DND-41 (cell line): ENCODE measurements around the gene S100A14.
"Not testable (repeated sequence)": the region's sequence is repeated elsewhere in the genome, so short reads cannot be mapped to it uniquely, and the experiment has no call there.

ENCODE experiments used
- ATAC-seq: fragments of 200-7000 bp; cut with Tn5 transposase; 3 replicates; pipeline ENCODE4 v1.9.1; 2021; ENCODE audit warnings: low read depth; ENCODE audit not compliant: insufficient read depth
- DNase-seq: peaks from one replicate; pipeline ENCODE4 v3.0.0-alpha.2; 2020
- H2AFZ ChIP-seq: 2 replicates; pipeline ENCODE4 v1.6.0; 2012; ENCODE audit warnings: low read depth, low read length
- H3K27ac ChIP-seq: 2 replicates; pipeline ENCODE4 v1.5.1; 2012; ENCODE audit warnings: low read length, inconsistent platforms
- H3K27me3 ChIP-seq: fragments of 200-600 bp; sonication (generic); 2 replicates; pipeline ENCODE4 v1.6.0; 2012; ENCODE audit warnings: low read length, mild to moderate bottlenecking, inconsistent platforms; ENCODE audit not compliant: insufficient read depth, poor library complexity
- H3K36me3 ChIP-seq: 2 replicates; pipeline ENCODE4 v1.5.1; 2012; ENCODE audit warnings: low read length, inconsistent platforms; ENCODE audit not compliant: insufficient read depth
- H3K4me1 ChIP-seq: 2 replicates; pipeline ENCODE4 v1.5.1; 2012; ENCODE audit warnings: mild to moderate bottlenecking, low read length; ENCODE audit not compliant: insufficient read depth
- H3K4me2 ChIP-seq: 2 replicates; pipeline ENCODE4 v1.6.0; 2012; ENCODE audit warnings: mild to moderate bottlenecking, moderate library complexity, low read length, inconsistent platforms; ENCODE audit not compliant: insufficient read depth
- H3K4me3 ChIP-seq, 2 experiments: fragments of 200-600 bp in 1 of 2; shearing (Covaris generic) in 1 of 2; 2 replicates each; pipeline ENCODE4 v1.5.1; 2012 to 2016; ENCODE audit warnings: inconsistent platforms in 2 of 2, low read length in 2 of 2, mild to moderate bottlenecking in 2 of 2, low read depth in 1 of 2, moderate library complexity in 1 of 2
- H3K79me2 ChIP-seq: 2 replicates; pipeline ENCODE4 v1.6.0; 2012; ENCODE audit warnings: low read length, inconsistent platforms; ENCODE audit not compliant: insufficient read depth
- H3K9ac ChIP-seq: 2 replicates; pipeline ENCODE4 v1.6.0; 2012; ENCODE audit warnings: low read depth, mild to moderate bottlenecking, inconsistent platforms, low read length, moderate library complexity
- H3K9me3 ChIP-seq: 2 replicates; pipeline ENCODE4 v1.5.1; 2012; ENCODE audit warnings: low read length, moderate library complexity, mild to moderate bottlenecking, inconsistent platforms; ENCODE audit not compliant: insufficient read depth, severe bottlenecking
- H4K20me1 ChIP-seq: 2 replicates; pipeline ENCODE4 v1.6.0; 2012; ENCODE audit warnings: low read length; ENCODE audit not compliant: insufficient read depth
- EZH2 ChIP-seq: IDR thresholded peaks from 3 replicates; pipeline ENCODE4 v1.6.1; 2012; ENCODE audit warnings: borderline replicate concordance, low read depth, mild to moderate bottlenecking, moderate library complexity, low read length, inconsistent platforms; ENCODE audit not compliant: severe bottlenecking
- TF ChIP-seq, protein P1 (sequence below): IDR thresholded peaks from 2 replicates; pipeline ENCODE4 v1.5.1; 2012; ENCODE audit warnings: borderline replicate concordance, low read length, moderate library complexity, mild to moderate bottlenecking; ENCODE audit not compliant: poor library complexity, severe bottlenecking; ENCODE audit errors: extremely low read depth

The S100A14 gene

DNA sequence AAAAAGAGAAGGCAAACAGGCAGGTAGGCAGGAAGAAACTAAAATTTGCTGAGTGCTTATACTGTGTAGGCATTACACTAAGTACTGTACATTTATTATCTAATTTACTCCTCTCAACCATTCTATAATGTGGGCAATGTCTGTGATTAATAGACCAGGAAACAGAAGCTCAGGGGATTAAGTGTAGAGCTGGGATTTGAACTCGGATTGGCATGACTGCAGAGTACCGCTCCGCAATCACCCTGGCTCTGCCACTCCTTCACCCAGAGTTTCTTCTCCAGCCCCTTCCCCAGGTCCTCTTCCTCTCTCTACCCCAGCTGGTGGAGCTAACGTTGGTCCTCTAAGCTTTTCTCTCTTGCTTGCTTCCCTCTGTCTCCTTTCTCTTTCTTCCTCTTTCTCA, 39.0 kb downstream of the S100A14 start:
- Histone ChIP-seq H3K4me1 (no peaks in the 10 kb centered on the region), H4K20me1 (no peaks in the 10 kb centered on the region), H3K4me2 (no peak overlapping the region), H3K36me3 (no peaks in the 10 kb centered on the region), H3K27ac (no peak overlapping the region), H3K9ac (no peak overlapping the region), H3K9me3 (no peaks in the 10 kb centered on the region), H3K27me3 (no peaks in the 10 kb centered on the region), H2AFZ (no peak overlapping the region), H3K4me3 (no peak overlapping the region), H3K79me2 (no peaks in the 10 kb centered on the region)
- DNase-seq: no peak
- TF ChIP-seq EZH2: no peak
- TF ChIP-seq, protein P1, sequence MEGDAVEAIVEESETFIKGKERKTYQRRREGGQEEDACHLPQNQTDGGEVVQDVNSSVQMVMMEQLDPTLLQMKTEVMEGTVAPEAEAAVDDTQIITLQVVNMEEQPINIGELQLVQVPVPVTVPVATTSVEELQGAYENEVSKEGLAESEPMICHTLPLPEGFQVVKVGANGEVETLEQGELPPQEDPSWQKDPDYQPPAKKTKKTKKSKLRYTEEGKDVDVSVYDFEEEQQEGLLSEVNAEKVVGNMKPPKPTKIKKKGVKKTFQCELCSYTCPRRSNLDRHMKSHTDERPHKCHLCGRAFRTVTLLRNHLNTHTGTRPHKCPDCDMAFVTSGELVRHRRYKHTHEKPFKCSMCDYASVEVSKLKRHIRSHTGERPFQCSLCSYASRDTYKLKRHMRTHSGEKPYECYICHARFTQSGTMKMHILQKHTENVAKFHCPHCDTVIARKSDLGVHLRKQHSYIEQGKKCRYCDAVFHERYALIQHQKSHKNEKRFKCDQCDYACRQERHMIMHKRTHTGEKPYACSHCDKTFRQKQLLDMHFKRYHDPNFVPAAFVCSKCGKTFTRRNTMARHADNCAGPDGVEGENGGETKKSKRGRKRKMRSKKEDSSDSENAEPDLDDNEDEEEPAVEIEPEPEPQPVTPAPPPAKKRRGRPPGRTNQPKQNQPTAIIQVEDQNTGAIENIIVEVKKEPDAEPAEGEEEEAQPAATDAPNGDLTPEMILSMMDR: no peak
- ATAC-seq: no peak

DNA sequence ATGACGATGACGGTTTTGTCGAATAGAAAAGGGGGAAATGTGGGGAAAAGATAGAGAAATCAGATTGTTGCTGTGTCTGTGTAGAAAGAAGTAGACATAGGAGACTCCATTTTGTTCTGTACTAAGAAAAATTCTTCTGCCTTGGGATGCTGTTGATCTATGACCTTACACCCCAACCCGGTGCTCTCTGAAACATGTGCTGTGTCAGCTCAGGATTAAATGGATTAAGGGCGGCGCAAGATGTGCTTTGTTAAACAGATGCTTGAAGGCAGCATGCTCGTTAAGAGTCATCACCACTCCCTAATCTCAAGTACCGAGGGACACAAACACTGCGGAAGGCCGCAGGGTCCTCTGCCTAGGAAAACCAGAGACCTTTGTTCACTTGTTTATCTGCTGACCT, 40.6 kb downstream of the S100A14 start:
- H2AFZ ChIP-seq, H3K9me3 ChIP-seq, H3K79me2 ChIP-seq, H3K4me1 ChIP-seq, DNase-seq, H3K36me3 ChIP-seq, H3K9ac ChIP-seq, ATAC-seq, H3K27me3 ChIP-seq, H3K4me3 ChIP-seq, H3K27ac ChIP-seq, H3K4me2 ChIP-seq, H4K20me1 ChIP-seq: not testable (repeated sequence)

DNA sequence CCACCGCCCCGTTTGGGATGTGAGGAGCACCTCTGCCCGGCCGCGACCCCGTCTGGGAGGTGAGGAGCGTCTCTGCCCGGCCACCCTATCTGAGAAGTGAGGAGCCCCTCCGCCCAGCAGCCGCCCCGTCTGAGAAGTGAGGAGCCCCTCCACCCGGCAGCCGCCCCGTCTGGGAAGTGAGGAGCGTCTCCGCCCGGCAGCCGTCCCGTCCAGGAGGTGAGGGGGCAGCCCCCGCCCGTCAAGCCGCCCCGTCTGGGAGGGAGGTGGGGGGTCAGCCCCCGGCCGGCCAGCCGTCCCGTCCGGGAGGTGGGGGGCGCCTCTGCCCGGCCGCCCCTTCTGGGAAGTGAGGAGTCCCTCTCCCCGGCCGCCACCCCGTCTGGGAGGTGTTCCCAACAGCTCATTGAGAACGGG, 41.0 kb downstream of the S100A14 start:
- not testable (repeated sequence) for H3K27me3 ChIP-seq, H3K27ac ChIP-seq, H3K4me2 ChIP-seq, H3K4me1 ChIP-seq, H3K9me3 ChIP-seq, ATAC-seq, H4K20me1 ChIP-seq, H3K36me3 ChIP-seq, H2AFZ ChIP-seq, DNase-seq, H3K9ac ChIP-seq, H3K79me2 ChIP-seq, H3K4me3 ChIP-seq

DNA sequence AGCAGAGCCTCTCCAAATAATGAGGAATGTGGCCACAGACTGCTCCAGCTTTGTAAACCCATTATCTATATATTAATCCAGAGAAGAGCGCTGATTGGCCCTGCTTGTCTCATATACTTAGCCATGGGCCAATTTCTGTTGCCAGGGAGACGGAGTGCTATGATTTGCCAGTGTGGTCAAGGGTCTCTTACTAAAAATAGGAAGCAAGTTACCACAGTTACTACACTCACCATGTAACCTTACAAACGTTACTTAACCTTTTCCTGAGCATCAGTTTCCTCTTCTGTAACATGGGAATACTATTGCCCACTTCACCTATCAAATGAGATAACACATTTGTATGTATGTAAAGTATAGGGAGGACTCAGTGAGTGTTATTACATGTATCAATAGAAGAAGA, 42.8 kb downstream of the S100A14 start:
- H3K4me1 ChIP-seq: peaks cover 7% of the 10 kb centered on the region
- no peak for TF ChIP-seq EZH2
- TF ChIP-seq, protein P1: no peak
- H3K4me3 ChIP-seq: no peak overlapping the region
- H3K27ac ChIP-seq: no peak overlapping the region
- H3K79me2 ChIP-seq: no peaks in the 10 kb centered on the region
- no peak for DNase-seq
- no peak for ATAC-seq
- H3K4me2 ChIP-seq: no peak overlapping the region
- no peaks in the 10 kb centered on the region for H3K36me3 ChIP-seq
- H3K9me3 ChIP-seq: no peaks in the 10 kb centered on the region
- no peak overlapping the region for H3K9ac ChIP-seq
- H3K27me3 ChIP-seq: no peaks in the 10 kb centered on the region
- no peaks in the 10 kb centered on the region for H4K20me1 ChIP-seq
- H2AFZ ChIP-seq: no peak overlapping the region
